Measurements from ENCODE around the gene MAGEC3. TPM values are rescaled to one million over a fixed set of nuclear protein-coding genes. Genes with fewer than 3 reads are reported as not detected.
"Not testable (repeated sequence)": the region's sequence is repeated elsewhere in the genome, so short reads cannot be mapped to it uniquely, and the experiment has no call there.

MAGEC3 gene
- total and polyA plus RNA-seq, 2 experiments from 2014 or later, result not detected

- no peak overlapping the region for H3K4me3 Mint-ChIP-seq
Observed at GRCh38 chrX:141879616-141880015, 41.5 kb downstream of the MAGEC3 start.

GRCh38 chrX:141888811-141889210 is 50.7 kb downstream of the MAGEC3 start:
- H3K27me3 Mint-ChIP-seq (ENCODE audit: insufficient read depth, low read depth, poor library complexity), result not testable (repeated sequence)

More at GRCh38 chrX:141879616-141880015, 41.5 kb downstream of the MAGEC3 start:
- H3K4me3 ChIP-seq, result no peak overlapping the region
- DNase-seq (ENCODE audit: low spot score) (peak; percentile 6), ATAC-seq (no peak)
- Mint-ChIP-seq H3K27me3 (ENCODE audit: insufficient read depth, low read depth, poor library complexity) (peaks cover 3% of the 10 kb centered on the region), H3K9me3 (no peaks in the 10 kb centered on the region; the same call in 1 of the 3 replicates), H3K27ac (no peak overlapping the region), H3K36me3 (ENCODE audit: low read depth) (peaks cover 2% of the 10 kb centered on the region; the same call in 1 of the 3 replicates), H3K4me1 (peaks cover 3% of the 10 kb centered on the region; the same call in 2 of the 3 replicates)
- no peaks in the 10 kb centered on the region for H3F3A ChIP-seq (replicated peaks; ENCODE audit: low read depth)
- no peaks in the 10 kb centered on the region for H4K20me1 ChIP-seq (replicated peaks; ENCODE audit: insufficient read depth)
- H3K27me3 ChIP-seq (ENCODE audit: insufficient read depth), result no peaks in the 10 kb centered on the region
- H3K9me2 ChIP-seq (ENCODE audit: insufficient read depth), result no peaks in the 10 kb centered on the region
- H3K4me2 ChIP-seq, result no peak overlapping the region
- H3K27ac ChIP-seq (ENCODE audit: low read depth), result no peak overlapping the region
- no peaks in the 10 kb centered on the region for H3K79me2 ChIP-seq (replicated peaks; ENCODE audit: insufficient read depth)
- TF ChIP-seq CTCF (conservative IDR thresholded peaks at IDR 0.05; ENCODE audit: low read depth in 2 of 2), result peak in 1 of 2 experiments; percentile 43; a peak in 2 of 4 replicates
- TF ChIP-seq ZNF331 (CRISPR knock-in tag; IDR thresholded peaks at IDR 0.05; ENCODE audit: low read depth), result no peak
- TF ChIP-seq ZNF114 (CRISPR knock-in tag; IDR thresholded peaks at IDR 0.05), result no peak
- TF ChIP-seq, protein P1, sequence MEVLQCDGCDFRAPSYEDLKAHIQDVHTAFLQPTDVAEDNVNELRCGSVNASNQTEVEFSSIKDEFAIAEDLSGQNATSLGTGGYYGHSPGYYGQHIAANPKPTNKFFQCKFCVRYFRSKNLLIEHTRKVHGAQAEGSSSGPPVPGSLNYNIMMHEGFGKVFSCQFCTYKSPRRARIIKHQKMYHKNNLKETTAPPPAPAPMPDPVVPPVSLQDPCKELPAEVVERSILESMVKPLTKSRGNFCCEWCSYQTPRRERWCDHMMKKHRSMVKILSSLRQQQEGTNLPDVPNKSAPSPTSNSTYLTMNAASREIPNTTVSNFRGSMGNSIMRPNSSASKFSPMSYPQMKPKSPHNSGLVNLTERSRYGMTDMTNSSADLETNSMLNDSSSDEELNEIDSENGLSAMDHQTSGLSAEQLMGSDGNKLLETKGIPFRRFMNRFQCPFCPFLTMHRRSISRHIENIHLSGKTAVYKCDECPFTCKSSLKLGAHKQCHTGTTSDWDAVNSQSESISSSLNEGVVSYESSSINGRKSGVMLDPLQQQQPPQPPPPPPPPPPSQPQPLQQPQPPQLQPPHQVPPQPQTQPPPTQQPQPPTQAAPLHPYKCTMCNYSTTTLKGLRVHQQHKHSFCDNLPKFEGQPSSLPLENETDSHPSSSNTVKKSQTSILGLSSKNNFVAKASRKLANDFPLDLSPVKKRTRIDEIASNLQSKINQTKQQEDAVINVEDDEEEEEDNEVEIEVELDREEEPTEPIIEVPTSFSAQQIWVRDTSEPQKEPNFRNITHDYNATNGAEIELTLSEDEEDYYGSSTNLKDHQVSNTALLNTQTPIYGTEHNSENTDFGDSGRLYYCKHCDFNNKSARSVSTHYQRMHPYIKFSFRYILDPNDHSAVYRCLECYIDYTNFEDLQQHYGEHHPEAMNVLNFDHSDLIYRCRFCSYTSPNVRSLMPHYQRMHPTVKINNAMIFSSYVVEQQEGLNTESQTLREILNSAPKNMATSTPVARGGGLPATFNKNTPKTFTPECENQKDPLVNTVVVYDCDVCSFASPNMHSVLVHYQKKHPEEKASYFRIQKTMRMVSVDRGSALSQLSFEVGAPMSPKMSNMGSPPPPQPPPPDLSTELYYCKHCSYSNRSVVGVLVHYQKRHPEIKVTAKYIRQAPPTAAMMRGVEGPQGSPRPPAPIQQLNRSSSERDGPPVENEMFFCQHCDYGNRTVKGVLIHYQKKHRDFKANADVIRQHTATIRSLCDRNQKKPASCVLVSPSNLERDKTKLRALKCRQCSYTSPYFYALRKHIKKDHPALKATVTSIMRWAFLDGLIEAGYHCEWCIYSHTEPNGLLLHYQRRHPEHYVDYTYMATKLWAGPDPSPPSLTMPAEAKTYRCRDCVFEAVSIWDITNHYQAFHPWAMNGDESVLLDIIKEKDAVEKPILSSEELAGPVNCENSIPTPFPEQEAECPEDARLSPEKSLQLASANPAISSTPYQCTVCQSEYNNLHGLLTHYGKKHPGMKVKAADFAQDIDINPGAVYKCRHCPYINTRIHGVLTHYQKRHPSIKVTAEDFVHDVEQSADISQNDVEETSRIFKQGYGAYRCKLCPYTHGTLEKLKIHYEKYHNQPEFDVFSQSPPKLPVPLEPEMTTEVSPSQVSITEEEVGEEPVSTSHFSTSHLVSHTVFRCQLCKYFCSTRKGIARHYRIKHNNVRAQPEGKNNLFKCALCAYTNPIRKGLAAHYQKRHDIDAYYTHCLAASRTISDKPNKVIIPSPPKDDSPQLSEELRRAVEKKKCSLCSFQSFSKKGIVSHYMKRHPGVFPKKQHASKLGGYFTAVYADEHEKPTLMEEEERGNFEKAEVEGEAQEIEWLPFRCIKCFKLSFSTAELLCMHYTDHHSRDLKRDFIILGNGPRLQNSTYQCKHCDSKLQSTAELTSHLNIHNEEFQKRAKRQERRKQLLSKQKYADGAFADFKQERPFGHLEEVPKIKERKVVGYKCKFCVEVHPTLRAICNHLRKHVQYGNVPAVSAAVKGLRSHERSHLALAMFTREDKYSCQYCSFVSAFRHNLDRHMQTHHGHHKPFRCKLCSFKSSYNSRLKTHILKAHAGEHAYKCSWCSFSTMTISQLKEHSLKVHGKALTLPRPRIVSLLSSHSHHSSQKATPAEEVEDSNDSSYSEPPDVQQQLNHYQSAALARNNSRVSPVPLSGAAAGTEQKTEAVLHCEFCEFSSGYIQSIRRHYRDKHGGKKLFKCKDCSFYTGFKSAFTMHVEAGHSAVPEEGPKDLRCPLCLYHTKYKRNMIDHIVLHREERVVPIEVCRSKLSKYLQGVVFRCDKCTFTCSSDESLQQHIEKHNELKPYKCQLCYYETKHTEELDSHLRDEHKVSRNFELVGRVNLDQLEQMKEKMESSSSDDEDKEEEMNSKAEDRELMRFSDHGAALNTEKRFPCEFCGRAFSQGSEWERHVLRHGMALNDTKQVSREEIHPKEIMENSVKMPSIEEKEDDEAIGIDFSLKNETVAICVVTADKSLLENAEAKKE (CRISPR knock-in tag; IDR thresholded peaks at IDR 0.05), result no peak
- no peak for TF ChIP-seq STAT1 (IDR thresholded peaks at IDR 0.05; ENCODE audit: unreplicated experiment)
- H3K4me1 ChIP-seq (ENCODE audit: insufficient read depth), result peaks cover 8% of the 10 kb centered on the region; the same call in 1 of the 2 replicates
- H3K36me3 ChIP-seq (ENCODE audit: insufficient read depth), result no peaks in the 10 kb centered on the region
- no peak overlapping the region for H2AFZ ChIP-seq

More at GRCh38 chrX:141888811-141889210, 50.7 kb downstream of the MAGEC3 start:
- H3F3A ChIP-seq (replicated peaks; ENCODE audit: low read depth); H2AFZ ChIP-seq; H3K27ac Mint-ChIP-seq; H4K20me1 ChIP-seq (replicated peaks; ENCODE audit: insufficient read depth); H3K4me1 Mint-ChIP-seq; H3K4me1 ChIP-seq (ENCODE audit: insufficient read depth); H3K4me3 Mint-ChIP-seq; H3K4me3 ChIP-seq; H3K27ac ChIP-seq (ENCODE audit: low read depth); H3K9me3 Mint-ChIP-seq; H3K27me3 ChIP-seq (ENCODE audit: insufficient read depth); H3K4me2 ChIP-seq; H3K36me3 Mint-ChIP-seq (ENCODE audit: low read depth); H3K9me2 ChIP-seq (ENCODE audit: insufficient read depth); ATAC-seq; DNase-seq (ENCODE audit: low spot score); H3K36me3 ChIP-seq (ENCODE audit: insufficient read depth); H3K79me2 ChIP-seq (replicated peaks; ENCODE audit: insufficient read depth): not testable (repeated sequence)
